GM06990 (cell line): ENCODE data around the gene ANKRD34C.

Experiments
- DNase-seq: peaks from one replicate; pipeline ENCODE4 v3.0.0-alpha.2; 2011; ENCODE audit not compliant: insufficient read length; ENCODE audit errors: extremely low read depth
- H3K27me3 ChIP-seq: replicated peaks from 2 replicates; pipeline ENCODE4 v1.6.0; 2011; ENCODE audit warnings: low read length; ENCODE audit not compliant: control insufficient read depth, insufficient read depth
- H3K36me3 ChIP-seq: 2 replicates; pipeline ENCODE4 v1.5.1; 2011; ENCODE audit warnings: low read length; ENCODE audit not compliant: control insufficient read depth, insufficient read depth
- H3K4me3 ChIP-seq: replicated peaks from 2 replicates; pipeline ENCODE4 v1.5.1; 2011; ENCODE audit warnings: low read depth, mild to moderate bottlenecking, control low read depth, low read length
- TF ChIP-seq, protein P1 (sequence below): IDR thresholded peaks from 2 replicates; pipeline ENCODE4 v1.5.1; 2011; ENCODE audit warnings: low read length, control low read depth, mild to moderate bottlenecking, inconsistent platforms; ENCODE audit not compliant: insufficient read depth, poor library complexity, severe bottlenecking

The ANKRD34C gene

DNA sequence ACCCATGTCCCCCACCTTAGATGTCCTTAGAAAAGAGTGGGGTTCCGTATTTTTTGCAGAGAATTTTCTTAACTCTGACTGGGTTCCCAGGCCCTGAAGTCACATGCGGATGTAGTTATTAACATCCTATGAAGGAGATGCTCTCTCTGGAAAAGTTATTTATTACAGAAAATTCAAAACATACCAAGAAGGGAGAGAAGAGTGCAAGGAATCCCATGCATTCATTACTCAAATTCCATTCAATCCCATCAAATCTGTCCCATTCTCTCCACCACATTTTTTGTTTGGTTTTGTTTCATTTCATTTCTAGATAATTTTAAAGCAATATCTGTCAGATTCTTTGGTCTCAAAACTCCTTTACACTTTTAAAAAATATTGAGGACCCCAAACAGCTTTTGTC, 34.3 kb upstream of the ANKRD34C start:
- Histone ChIP-seq H3K4me3 (no peak overlapping the region), H3K27me3 (no peaks in the 10 kb centered on the region), H3K36me3 (no peaks in the 10 kb centered on the region)
- no peak for DNase-seq
- TF ChIP-seq, protein P1, sequence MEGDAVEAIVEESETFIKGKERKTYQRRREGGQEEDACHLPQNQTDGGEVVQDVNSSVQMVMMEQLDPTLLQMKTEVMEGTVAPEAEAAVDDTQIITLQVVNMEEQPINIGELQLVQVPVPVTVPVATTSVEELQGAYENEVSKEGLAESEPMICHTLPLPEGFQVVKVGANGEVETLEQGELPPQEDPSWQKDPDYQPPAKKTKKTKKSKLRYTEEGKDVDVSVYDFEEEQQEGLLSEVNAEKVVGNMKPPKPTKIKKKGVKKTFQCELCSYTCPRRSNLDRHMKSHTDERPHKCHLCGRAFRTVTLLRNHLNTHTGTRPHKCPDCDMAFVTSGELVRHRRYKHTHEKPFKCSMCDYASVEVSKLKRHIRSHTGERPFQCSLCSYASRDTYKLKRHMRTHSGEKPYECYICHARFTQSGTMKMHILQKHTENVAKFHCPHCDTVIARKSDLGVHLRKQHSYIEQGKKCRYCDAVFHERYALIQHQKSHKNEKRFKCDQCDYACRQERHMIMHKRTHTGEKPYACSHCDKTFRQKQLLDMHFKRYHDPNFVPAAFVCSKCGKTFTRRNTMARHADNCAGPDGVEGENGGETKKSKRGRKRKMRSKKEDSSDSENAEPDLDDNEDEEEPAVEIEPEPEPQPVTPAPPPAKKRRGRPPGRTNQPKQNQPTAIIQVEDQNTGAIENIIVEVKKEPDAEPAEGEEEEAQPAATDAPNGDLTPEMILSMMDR = no peak

DNA sequence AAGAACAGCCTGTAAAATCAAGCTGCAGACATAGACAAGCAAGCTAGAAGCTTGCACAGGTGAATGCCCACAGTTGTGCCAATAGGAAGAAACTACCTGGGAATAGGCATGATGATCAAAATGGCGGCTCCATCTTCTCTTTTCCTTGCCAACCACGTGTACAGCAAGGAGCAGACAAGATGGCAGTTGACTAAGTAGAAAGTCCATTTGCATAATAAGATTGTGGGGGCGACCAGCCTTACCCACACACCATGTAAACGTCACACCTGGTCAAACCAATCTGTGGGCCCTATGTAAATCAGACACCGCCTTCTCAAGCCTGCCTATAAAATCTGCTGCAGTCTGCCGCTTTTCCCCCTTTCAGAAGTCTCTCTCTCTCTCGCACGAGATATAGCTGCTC, 25.1 kb upstream of the ANKRD34C start:
- no peak for DNase-seq
- TF ChIP-seq, protein P1 = no peak
- H3K27me3 ChIP-seq = no peaks in the 10 kb centered on the region; the same call in 1 of the 2 replicates
- no peak overlapping the region for H3K4me3 ChIP-seq
- no peaks in the 10 kb centered on the region for H3K36me3 ChIP-seq

DNA sequence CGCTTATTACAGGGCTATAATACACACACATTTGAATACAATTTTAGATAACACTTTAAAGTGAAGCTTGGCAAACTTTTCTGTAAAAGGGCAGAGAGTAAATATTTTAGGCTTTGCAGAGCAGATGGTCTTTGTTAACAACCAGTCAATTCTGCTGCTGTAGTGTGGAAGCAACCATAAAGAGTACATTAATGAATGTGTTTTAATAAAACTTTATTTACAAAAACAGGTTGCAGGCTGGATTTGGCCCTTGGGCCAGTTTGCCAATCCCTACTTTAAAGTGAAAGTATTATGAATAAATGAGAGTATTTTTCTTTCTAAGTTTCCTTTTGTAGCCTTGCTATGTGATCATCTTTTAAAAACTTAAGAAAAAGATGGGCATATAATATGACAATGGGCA, 20.7 kb upstream of the ANKRD34C start:
- no peaks in the 10 kb centered on the region for H3K27me3 ChIP-seq
- no peak overlapping the region for H3K4me3 ChIP-seq
- TF ChIP-seq, protein P1 = no peak
- no peaks in the 10 kb centered on the region for H3K36me3 ChIP-seq
- DNase-seq = no peak

DNA sequence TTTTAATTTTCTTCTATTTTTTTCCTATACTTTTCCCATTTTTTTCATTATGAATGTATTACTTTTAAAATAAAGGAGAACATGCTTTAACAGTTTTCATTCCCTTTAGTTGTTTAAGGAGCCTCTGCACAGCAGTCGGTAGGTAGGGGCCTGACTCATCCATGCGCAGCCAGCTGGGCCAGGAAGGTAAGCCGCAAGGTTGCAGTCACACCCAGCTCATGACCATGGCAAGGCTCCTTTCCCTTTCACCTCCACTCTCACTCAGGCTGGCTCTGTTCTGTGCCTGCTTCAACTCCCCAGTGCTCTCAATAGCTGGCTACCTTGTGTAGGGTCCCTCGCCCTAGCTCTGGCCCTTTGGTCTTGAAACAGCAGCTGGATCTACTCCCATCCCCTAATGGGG, 17.4 kb upstream of the ANKRD34C start:
- Histone ChIP-seq H3K36me3 (no peaks in the 10 kb centered on the region), H3K27me3 (no peaks in the 10 kb centered on the region; the same call in 1 of the 2 replicates), H3K4me3 (no peak overlapping the region)
- TF ChIP-seq, protein P1 = no peak
- no peak for DNase-seq

DNA sequence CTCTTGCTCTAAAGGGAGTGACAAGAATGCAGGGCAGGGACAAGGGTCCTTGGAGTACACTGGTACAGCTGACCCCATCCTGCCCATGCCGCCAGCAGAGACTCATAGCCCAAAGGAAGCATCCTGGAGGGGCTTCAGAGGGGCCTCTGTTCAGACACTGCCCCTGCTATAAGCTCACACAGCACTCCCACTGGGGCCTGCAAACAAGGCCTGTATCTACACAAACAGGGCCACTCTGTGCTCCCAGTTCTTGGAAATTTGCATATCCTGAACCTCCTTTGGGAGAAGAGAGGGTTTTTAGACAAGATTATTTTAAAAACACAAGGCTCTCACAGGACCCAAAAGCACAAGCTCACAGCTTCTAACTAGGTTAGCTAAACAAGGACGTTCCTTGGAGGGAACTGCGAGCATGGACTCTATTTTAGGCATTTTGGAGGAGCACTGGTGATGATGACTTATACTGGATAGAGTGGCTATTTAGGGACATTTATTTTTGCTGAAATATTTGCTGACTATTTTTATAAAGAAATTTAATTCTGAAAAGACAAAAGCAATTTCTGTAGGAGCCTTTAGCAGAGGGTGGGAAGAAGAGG, 16.4 kb upstream of the ANKRD34C start:
- H3K4me3 ChIP-seq = no peak overlapping the region
- no peaks in the 10 kb centered on the region for H3K36me3 ChIP-seq
- H3K27me3 ChIP-seq = no peaks in the 10 kb centered on the region; the same call in 1 of the 2 replicates
- TF ChIP-seq, protein P1 = no peak
- DNase-seq = no peak
